NCI-H446 treated with DMSO at 0.1 percent for 48 hours (cell line): ENCODE data around the gene VSIR.

Experiments
- DNase-seq: peaks from one replicate; lab custom pipeline; 2025; lab: John Stamatoyannopoulos, UW

The VSIR gene

GRCh38 chr10:71773221-71773971, at the start of gene VSIR:
VSIR (minus strand) TSS chr10:71773520; CDS start chr10:71773439, 81 bp downstream.
- DNase-seq: no peak

GRCh38 chr10:71821909-71822763, 48.8 kb upstream of the VSIR start:
- no peak for DNase-seq

GRCh38 chr10:71820966-71821365, 47.6 kb upstream of the VSIR start:
- DNase-seq: no peak

- no peak for DNase-seq
Measured at GRCh38 chr10:71819985-71820384, 46.7 kb upstream of the VSIR start.

GRCh38 chr10:71819441-71819861, 46.1 kb upstream of the VSIR start:
- no peak for DNase-seq

- DNase-seq: no peak
Measured at GRCh38 chr10:71818674-71819260, 45.4 kb upstream of the VSIR start.

- DNase-seq: no peak
Measured at GRCh38 chr10:71817831-71818655, 44.7 kb upstream of the VSIR start.

- no peak for DNase-seq
Measured at GRCh38 chr10:71816936-71817618, 43.8 kb upstream of the VSIR start.

- DNase-seq: no peak
Measured at GRCh38 chr10:71816421-71816851, 43.1 kb upstream of the VSIR start.

- DNase-seq: no peak
Measured at GRCh38 chr10:71815515-71816130, 42.3 kb upstream of the VSIR start.

- DNase-seq: no peak
Measured at GRCh38 chr10:71814922-71815411, 41.6 kb upstream of the VSIR start.

- no peak for DNase-seq
Measured at GRCh38 chr10:71812913-71813590, 39.7 kb upstream of the VSIR start.

GRCh38 chr10:71812016-71812912, 38.9 kb upstream of the VSIR start:
- no peak for DNase-seq

GRCh38 chr10:71811351-71811750, 38.0 kb upstream of the VSIR start:
- no peak for DNase-seq

- no peak for DNase-seq
Measured at GRCh38 chr10:71810048-71810750, 36.9 kb upstream of the VSIR start.

GRCh38 chr10:71809628-71810027, 36.3 kb upstream of the VSIR start:
- DNase-seq: no peak

GRCh38 chr10:71807557-71808510, 34.5 kb upstream of the VSIR start:
- no peak for DNase-seq
